Astrocyte (in vitro differentiated cells and primary cell): ENCODE measurements around the gene UTRN. TPM values are rescaled to one million over a fixed set of nuclear protein-coding genes. Genes with fewer than 3 reads are reported as not detected.

Experiments
- DNase-seq: peaks from one replicate; pipeline ENCODE4 v3.0.0-alpha.2; 2010; ENCODE audit warnings: low read depth
- FAIRE-seq: peaks from 2 replicates; lab custom pipeline; 2011; peaks lifted over from hg19 to GRCh38; lab: Jason Lieb, UNC
- H2AFZ ChIP-seq: 2 replicates; pipeline ENCODE4 v1.6.0; 2012; ENCODE audit warnings: low read depth, low read length, inconsistent platforms
- H3K27ac ChIP-seq: 2 replicates; pipeline ENCODE4 v1.5.1; 2011; ENCODE audit warnings: low read depth, low read length, inconsistent platforms
- H3K27me3 ChIP-seq: 2 replicates; pipeline ENCODE4 v1.6.0; 2011; ENCODE audit warnings: low read length, inconsistent platforms; ENCODE audit not compliant: insufficient read depth
- H3K36me3 ChIP-seq: 2 replicates; pipeline ENCODE4 v1.5.1; 2011; ENCODE audit warnings: low read length, inconsistent platforms; ENCODE audit not compliant: insufficient read depth
- H3K4me1 ChIP-seq: 2 replicates; pipeline ENCODE4 v1.5.1; 2011; ENCODE audit warnings: low read length, inconsistent platforms; ENCODE audit not compliant: insufficient read depth
- H3K4me2 ChIP-seq: 2 replicates; pipeline ENCODE4 v1.6.0; 2012; ENCODE audit warnings: low read length, inconsistent platforms
- H3K4me3 ChIP-seq: 2 replicates; pipeline ENCODE4 v1.5.1; 2011; ENCODE audit warnings: low read depth, mild to moderate bottlenecking, low read length, inconsistent platforms; ENCODE audit not compliant: insufficient read depth
- H3K79me2 ChIP-seq: 2 replicates; pipeline ENCODE4 v1.6.0; 2012; ENCODE audit warnings: mild to moderate bottlenecking, low read length, inconsistent platforms; ENCODE audit not compliant: insufficient read depth
- H3K9ac ChIP-seq: 2 replicates; pipeline ENCODE4 v1.6.0; 2012; ENCODE audit warnings: mild to moderate bottlenecking, low read length, inconsistent platforms
- H3K9me3 ChIP-seq: 2 replicates; pipeline ENCODE4 v1.5.1; 2012; ENCODE audit warnings: low read depth, mild to moderate bottlenecking, low read length, inconsistent platforms; ENCODE audit not compliant: insufficient read depth
- H4K20me1 ChIP-seq: 2 replicates; pipeline ENCODE4 v1.6.0; 2012; ENCODE audit warnings: low read length, inconsistent platforms; ENCODE audit not compliant: insufficient read depth
- H3K27ac Mint-ChIP-seq: one replicate; pipeline ENCODE4 v1.8.0; 2021; ENCODE audit warnings: mild to moderate bottlenecking, mixed read lengths; ENCODE audit not compliant: unreplicated experiment
- H3K27me3 Mint-ChIP-seq: one replicate; pipeline ENCODE4 v1.8.0; 2021; ENCODE audit warnings: low read depth, mixed read lengths; ENCODE audit not compliant: unreplicated experiment
- H3K36me3 Mint-ChIP-seq: one replicate; pipeline ENCODE4 v1.8.0; 2021; ENCODE audit warnings: low read depth, mixed read lengths; ENCODE audit not compliant: unreplicated experiment
- H3K4me1 Mint-ChIP-seq: one replicate; pipeline ENCODE4 v1.8.0; 2021; ENCODE audit warnings: low read depth, mixed read lengths; ENCODE audit not compliant: unreplicated experiment
- H3K4me3 Mint-ChIP-seq: one replicate; pipeline ENCODE4 v1.8.0; 2021; ENCODE audit warnings: mild to moderate bottlenecking, moderate library complexity, mixed read lengths; ENCODE audit not compliant: unreplicated experiment
- H3K9me3 Mint-ChIP-seq: one replicate; pipeline ENCODE4 v1.8.0; 2021; ENCODE audit warnings: mild to moderate bottlenecking, mixed read lengths; ENCODE audit not compliant: unreplicated experiment
- EZH2 ChIP-seq: IDR thresholded peaks from 2 replicates; pipeline ENCODE4 v1.6.1; 2012; ENCODE audit warnings: mild to moderate bottlenecking, low read length, inconsistent platforms; ENCODE audit not compliant: insufficient read depth
- total RNA-seq: library from RNA; stranded (reverse); gene quantifications from 2 replicates; pipeline ENCODE4 v1.2.1, GENCODE V29; 2021
- TF ChIP-seq, protein P1 (sequence below): IDR thresholded peaks from 2 replicates; pipeline ENCODE4 v1.5.1; 2011; ENCODE audit warnings: low read depth, mild to moderate bottlenecking, inconsistent platforms, low read length, moderate library complexity; ENCODE audit not compliant: insufficient read depth

The UTRN gene
- total RNA-seq, 1 donor from 2014 or later = 86.3 TPM

DNA sequence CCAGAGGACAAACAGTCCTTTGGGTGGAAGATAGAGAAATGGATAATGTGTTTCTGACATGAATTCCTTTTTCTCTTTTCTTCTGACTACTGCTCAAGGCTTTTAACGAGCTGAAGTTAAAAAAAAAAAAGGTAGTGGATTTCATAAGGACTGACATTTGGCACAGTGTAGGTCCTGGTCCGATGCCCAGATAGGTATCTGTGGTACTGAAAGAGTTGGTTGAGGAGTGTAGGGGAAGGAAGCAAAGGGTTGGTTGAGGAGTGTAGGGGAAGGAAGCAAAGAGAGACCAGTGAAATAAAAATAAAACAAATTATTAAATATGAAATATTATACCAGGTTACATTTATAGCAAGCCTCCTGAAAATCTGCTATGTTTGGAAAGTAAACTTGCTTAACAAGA, 11.8 kb downstream of the UTRN start:
- FAIRE-seq (no peak), DNase-seq (no peak)
- Mint-ChIP-seq H3K27me3 (no peaks in the 10 kb centered on the region), H3K36me3 (peaks cover 35% of the 10 kb centered on the region), H3K27ac (no peak overlapping the region), H3K4me1 (peaks cover 17% of the 10 kb centered on the region), H3K4me3 (no peak overlapping the region), H3K9me3 (no peaks in the 10 kb centered on the region)
- Histone ChIP-seq H3K4me2 (no peak overlapping the region), H3K79me2 (peaks cover 14% of the 10 kb centered on the region), H3K9ac (no peak overlapping the region), H3K36me3 (peaks cover 7% of the 10 kb centered on the region), H3K27ac (no peak overlapping the region), H4K20me1 (peaks cover 3% of the 10 kb centered on the region), H2AFZ (no peak overlapping the region), H3K4me3 (no peak overlapping the region), H3K9me3 (no peaks in the 10 kb centered on the region), H3K4me1 (peaks cover 10% of the 10 kb centered on the region), H3K27me3 (no peaks in the 10 kb centered on the region)
- no peak for TF ChIP-seq EZH2
- TF ChIP-seq, protein P1, sequence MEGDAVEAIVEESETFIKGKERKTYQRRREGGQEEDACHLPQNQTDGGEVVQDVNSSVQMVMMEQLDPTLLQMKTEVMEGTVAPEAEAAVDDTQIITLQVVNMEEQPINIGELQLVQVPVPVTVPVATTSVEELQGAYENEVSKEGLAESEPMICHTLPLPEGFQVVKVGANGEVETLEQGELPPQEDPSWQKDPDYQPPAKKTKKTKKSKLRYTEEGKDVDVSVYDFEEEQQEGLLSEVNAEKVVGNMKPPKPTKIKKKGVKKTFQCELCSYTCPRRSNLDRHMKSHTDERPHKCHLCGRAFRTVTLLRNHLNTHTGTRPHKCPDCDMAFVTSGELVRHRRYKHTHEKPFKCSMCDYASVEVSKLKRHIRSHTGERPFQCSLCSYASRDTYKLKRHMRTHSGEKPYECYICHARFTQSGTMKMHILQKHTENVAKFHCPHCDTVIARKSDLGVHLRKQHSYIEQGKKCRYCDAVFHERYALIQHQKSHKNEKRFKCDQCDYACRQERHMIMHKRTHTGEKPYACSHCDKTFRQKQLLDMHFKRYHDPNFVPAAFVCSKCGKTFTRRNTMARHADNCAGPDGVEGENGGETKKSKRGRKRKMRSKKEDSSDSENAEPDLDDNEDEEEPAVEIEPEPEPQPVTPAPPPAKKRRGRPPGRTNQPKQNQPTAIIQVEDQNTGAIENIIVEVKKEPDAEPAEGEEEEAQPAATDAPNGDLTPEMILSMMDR = no peak

DNA sequence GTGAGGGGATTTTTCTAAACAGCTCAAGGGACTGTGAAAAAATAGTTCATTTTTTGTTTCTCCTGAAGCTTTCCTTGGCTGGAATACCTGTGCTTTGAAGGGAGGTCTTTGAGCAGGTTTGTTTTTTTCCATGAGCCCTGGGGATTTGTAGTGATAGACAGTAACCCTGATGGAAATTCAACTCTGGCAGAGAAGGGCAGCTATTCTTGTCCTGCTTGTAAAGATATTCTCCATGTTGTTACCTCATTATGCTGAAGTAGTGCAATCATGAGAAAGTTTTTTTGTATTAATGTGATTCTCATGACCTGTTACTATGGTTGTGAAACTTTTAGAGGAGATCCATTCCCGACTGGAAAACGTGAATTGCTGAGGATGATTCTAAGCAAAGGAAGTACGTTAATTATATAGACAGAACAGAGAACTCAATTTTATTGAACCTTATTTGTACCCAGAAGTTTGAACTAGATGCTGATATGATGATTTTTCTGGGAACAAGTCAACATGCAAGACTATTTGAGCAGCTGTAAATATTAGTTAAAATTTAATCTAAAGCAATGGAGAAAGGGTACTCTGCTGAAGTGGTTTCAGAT, 12.5 kb downstream of the UTRN start:
- peaks cover 10% of the 10 kb centered on the region for H3K4me1 ChIP-seq
- Mint-ChIP-seq H3K36me3 (peaks cover 39% of the 10 kb centered on the region), H3K4me3 (no peak overlapping the region), H3K27me3 (no peaks in the 10 kb centered on the region), H3K27ac (no peak overlapping the region), H3K9me3 (no peaks in the 10 kb centered on the region), H3K4me1 (peaks cover 19% of the 10 kb centered on the region)
- peaks cover 15% of the 10 kb centered on the region for H3K79me2 ChIP-seq
- H3K9ac ChIP-seq = no peak overlapping the region
- DNase-seq (no peak), FAIRE-seq (no peak)
- H3K27ac ChIP-seq = no peak overlapping the region
- H3K36me3 ChIP-seq = peaks cover 4% of the 10 kb centered on the region
- H3K4me2 ChIP-seq = no peak overlapping the region
- H3K4me3 ChIP-seq = no peak overlapping the region
- TF ChIP-seq, protein P1 = no peak
- no peak for TF ChIP-seq EZH2
- peaks cover 9% of the 10 kb centered on the region for H4K20me1 ChIP-seq
- H3K27me3 ChIP-seq = no peaks in the 10 kb centered on the region
- H3K9me3 ChIP-seq = no peaks in the 10 kb centered on the region
- H2AFZ ChIP-seq = no peak overlapping the region

DNA sequence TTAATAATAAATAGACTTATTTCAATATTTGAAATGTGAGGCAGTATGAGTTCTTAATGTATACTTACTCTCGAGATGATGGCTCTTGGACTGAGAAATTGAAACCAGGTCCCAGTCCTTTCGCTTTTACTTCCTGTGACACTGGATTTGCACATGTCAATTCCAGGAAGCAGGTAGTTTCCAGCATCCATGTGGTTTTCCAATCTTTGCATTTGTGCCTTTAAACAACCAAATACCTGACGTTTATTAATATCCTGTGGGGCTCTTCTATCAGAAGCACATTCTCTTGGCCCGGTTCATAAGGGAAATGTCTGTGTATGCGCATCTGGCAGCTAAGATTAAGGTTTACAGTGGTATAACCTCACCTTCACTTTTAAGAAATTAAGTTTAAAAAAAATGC, 13.1 kb downstream of the UTRN start:
- peaks cover 10% of the 10 kb centered on the region for H3K4me1 ChIP-seq
- H3K4me3 Mint-ChIP-seq = no peak overlapping the region
- no peak overlapping the region for H3K27ac Mint-ChIP-seq
- peaks cover 21% of the 10 kb centered on the region for H3K4me1 Mint-ChIP-seq
- H4K20me1 ChIP-seq = peaks cover 15% of the 10 kb centered on the region
- H3K9me3 ChIP-seq = no peaks in the 10 kb centered on the region
- peaks cover 41% of the 10 kb centered on the region for H3K36me3 Mint-ChIP-seq
- H2AFZ ChIP-seq = no peak overlapping the region
- DNase-seq = no peak
- H3K27me3 ChIP-seq = no peaks in the 10 kb centered on the region
- H3K27me3 Mint-ChIP-seq = no peaks in the 10 kb centered on the region
- H3K4me3 ChIP-seq = no peak overlapping the region
- no peak for FAIRE-seq
- H3K9ac ChIP-seq = no peak overlapping the region
- no peak overlapping the region for H3K27ac ChIP-seq
- no peak overlapping the region for H3K4me2 ChIP-seq
- H3K79me2 ChIP-seq = peaks cover 20% of the 10 kb centered on the region
- TF ChIP-seq EZH2 = no peak
- TF ChIP-seq, protein P1 = no peak
- H3K36me3 ChIP-seq = peaks cover 4% of the 10 kb centered on the region
- H3K9me3 Mint-ChIP-seq = no peaks in the 10 kb centered on the region
